WI38 (cell line): ENCODE measurements around the gene ABLIM1.

Experiments
- H3K4me3 ChIP-seq: 2 replicates; pipeline ENCODE4 v1.5.1; 2011; ENCODE audit warnings: low read depth, mild to moderate bottlenecking, control low read depth, low read length
- TF ChIP-seq, protein P1 (sequence below): IDR thresholded peaks from 2 replicates; pipeline ENCODE4 v1.5.1; 2012; ENCODE audit warnings: low read depth, mild to moderate bottlenecking, control low read depth, low read length

The ABLIM1 gene

DNA sequence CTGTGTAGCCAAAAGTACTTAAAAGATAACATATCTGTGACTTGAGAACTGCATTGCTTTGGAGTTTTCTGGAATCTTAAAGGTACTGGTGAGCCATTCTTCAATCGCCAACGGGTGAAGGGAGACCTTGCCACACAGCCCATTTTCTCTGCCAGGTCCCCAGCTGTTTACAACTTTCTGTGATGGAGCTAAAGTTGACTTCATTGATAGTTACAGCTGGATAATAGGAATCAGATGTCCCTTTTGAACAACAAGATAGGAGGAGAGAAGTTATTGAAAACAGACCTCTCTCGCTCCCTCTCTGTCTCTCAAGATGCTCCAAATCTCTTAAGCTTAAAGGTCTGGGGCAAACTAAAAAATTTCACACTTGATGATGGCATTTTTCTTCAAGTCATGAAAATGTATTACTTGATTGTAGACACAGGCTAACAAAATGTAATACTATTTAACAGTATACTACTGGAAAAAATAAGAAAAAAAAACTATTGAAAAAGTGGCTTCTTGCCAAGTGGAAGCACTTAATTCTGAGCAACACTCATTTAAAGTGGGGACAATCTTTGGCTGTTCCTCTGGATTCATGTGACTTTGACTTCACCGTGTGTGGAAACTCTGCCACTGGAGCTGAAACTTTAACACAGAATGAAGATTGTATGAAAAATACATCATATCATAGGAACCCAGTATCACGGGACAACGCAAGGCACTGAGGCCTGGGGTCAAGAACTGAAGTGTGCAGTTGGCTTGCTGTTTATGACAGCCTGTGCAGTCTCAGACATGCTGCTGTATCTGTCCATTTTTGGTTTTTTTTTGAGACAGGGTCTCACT, 175.4 kb downstream of the ABLIM1 start:
- TF ChIP-seq, protein P1, sequence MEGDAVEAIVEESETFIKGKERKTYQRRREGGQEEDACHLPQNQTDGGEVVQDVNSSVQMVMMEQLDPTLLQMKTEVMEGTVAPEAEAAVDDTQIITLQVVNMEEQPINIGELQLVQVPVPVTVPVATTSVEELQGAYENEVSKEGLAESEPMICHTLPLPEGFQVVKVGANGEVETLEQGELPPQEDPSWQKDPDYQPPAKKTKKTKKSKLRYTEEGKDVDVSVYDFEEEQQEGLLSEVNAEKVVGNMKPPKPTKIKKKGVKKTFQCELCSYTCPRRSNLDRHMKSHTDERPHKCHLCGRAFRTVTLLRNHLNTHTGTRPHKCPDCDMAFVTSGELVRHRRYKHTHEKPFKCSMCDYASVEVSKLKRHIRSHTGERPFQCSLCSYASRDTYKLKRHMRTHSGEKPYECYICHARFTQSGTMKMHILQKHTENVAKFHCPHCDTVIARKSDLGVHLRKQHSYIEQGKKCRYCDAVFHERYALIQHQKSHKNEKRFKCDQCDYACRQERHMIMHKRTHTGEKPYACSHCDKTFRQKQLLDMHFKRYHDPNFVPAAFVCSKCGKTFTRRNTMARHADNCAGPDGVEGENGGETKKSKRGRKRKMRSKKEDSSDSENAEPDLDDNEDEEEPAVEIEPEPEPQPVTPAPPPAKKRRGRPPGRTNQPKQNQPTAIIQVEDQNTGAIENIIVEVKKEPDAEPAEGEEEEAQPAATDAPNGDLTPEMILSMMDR: no peak

DNA sequence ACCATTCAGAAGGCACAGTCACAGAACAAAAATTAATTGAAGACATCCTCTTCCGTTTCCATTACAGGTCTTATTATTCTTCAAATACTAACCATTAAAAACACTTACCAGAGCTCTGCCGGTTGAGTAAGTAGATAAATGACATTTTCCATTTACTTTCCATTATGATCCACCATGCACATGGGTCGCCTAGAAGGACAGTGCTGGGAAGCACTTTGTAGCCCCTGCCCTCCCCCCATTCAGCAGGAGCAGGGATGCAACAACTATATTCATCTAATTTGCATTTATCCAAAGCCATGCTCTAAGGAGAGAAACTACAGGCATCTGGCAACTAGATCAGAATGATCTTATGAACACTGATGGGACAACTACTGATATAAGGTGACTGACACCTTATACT, 177.0 kb downstream of the ABLIM1 start:
- TF ChIP-seq, protein P1: no peak

More for the DNA sequence above, 175.4 kb downstream of the ABLIM1 start:
- no peak overlapping the region for H3K4me3 ChIP-seq

DNA sequence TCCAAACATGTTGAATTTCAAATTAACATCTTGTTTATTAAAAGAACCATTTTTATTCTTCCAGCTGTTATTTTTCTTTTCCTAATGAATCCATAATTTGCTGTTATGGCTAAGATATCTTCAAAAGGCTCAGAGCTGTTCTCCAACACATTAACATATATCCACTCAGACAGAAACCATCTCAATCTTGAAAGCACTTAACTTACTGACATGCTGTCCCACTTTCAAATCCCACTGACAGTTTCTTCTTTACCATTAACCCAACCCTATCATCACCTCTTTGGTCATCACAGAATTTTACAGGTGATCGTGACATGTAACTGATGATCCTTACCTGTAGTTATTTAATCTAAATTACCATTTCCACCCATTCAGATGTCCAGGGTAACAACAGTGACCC, 178.2 kb downstream of the ABLIM1 start:
- TF ChIP-seq, protein P1: no peak
- no peak overlapping the region for H3K4me3 ChIP-seq

More for the DNA sequence above, 177.0 kb downstream of the ABLIM1 start:
- H3K4me3 ChIP-seq: no peak overlapping the region

DNA sequence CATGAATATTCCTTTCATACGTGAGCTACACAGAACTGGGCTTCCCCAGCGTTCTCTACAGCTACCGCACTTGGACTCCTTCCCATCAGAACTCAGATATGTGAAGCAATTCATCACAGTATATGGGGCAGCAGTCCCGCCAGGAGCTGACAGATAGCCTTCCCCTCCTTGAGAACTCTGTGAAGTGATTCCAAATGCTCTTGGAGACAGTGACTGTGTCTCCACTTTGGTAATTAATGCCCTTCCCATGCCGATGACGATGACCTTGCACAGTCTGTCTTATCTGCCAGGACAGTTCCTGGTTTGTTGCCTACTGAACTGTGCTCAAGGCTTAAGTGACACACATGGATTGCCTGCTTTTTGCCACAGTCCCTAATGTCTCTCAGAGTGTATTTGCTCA, 178.8 kb downstream of the ABLIM1 start:
- TF ChIP-seq, protein P1: no peak
- H3K4me3 ChIP-seq: no peak overlapping the region

DNA sequence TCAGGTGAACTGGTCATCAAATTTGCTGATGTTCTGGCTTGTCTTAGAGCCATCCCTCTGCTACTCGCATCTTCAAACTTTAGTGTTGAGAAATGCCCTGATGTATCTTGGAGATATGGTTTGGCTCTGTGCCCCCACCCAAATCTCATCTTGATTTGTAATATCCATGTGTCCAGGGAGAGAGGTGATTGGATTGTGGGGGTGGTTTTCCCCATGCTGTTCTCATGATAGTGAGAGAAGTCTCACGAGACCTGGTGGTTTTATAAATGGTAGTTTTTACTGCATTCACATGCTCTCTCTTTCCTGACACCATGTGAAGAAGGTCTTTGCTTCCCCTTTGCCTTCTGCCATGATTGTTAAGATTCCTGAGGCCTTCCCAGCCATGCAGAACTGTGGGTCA, 179.8 kb downstream of the ABLIM1 start:
- TF ChIP-seq, protein P1: no peak
- no peak overlapping the region for H3K4me3 ChIP-seq

DNA sequence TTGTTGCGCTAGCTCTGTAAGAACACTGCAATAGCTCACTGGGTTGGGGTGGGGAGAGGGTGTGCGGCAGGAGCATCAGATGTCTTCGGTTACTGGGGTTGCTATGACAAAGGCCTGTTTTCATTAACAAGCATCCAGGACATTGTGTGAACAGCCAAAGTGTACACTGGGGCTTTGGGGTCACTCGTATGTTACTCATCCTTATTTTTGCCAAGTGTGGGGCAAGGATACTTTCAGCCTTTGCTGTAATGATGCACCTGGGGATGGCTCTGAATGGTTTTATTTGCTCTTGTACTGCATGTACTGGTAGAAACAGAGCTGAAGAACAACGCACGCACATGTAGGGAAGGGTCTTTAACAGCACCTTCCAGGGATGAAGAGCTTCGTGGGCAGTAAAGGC, 180.8 kb downstream of the ABLIM1 start:
- TF ChIP-seq, protein P1: no peak
- no peak overlapping the region for H3K4me3 ChIP-seq

DNA sequence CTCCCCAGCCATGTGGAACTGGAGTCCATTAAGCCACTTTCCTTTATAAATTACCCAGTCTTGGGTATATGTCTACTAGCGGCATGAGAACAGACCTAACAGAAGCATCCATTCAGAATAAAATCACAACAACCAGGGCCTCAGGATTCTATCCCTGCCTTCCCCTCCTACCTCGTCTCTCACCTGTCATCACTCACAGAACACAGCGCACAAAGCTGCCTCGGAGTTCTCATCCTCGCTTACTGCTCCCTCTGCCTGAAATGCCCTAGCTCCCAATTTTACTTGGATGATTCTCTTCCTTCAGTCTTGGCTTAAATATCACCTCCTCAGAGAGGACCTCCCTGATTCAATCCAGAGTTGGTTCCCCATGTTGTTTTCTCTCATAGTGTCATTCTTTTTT, 183.1 kb downstream of the ABLIM1 start:
- H3K4me3 ChIP-seq: no peak overlapping the region

More for the DNA sequence above, 183.1 kb downstream of the ABLIM1 start:
- TF ChIP-seq, protein P1: no peak
